ENCODE measurements around the gene ANO3. TPM values are rescaled to one million over a fixed set of nuclear protein-coding genes. Genes with fewer than 3 reads are reported as not detected.

ANO3 gene
- total and polyA plus RNA-seq, 2 of the 4 experiments (the other 2 are of a cell fraction): 0.02 to 0.18 TPM

DNA sequence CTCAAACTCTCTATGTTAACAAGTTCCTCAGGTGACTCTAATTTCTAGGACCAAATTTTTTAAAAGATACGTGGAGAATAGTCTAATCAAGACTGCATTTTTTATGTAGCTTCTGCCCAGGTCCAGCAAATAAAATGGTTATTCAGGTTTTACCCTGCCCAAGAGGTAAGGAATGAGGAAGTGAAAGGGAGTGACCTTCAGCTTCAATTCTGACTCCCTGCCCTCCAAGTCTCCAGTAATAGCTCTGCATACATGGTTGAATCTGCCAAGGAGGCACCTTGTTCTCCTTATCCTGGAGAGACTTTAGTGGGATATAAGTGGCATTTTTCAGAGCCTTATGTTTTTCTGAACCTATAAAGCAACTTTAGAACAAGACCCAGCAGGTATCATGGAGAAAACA is 224.7 kb downstream of the ANO3 start:
- H3K27ac ChIP-seq (ENCODE audit: insufficient read depth, low read length): no peak overlapping the region
- H3K18ac ChIP-seq (ENCODE audit: low read depth, low read length): no peak overlapping the region
- in situ Hi-C loops (cut with MboI; ENCODE audit: low sequenced_read_pairs) (no loop called here), dilution Hi-C loops (cut with HindIII; ENCODE audit: low sequenced_read_pairs, unreplicated experiment) (no loop called here), intact Hi-C loops (cut with micrococcal nuclease) (no loop called here)
- no peaks in the 10 kb centered on the region for H3K9me3 ChIP-seq (ENCODE audit: control insufficient read depth, insufficient read depth, low read length)
- H3K14ac ChIP-seq (replicated peaks; ENCODE audit: low read depth, low read length): no peak overlapping the region
- ATAC-seq (ENCODE audit: low read depth) (no peak), DNase-seq (no peak)
- H2BK120ac ChIP-seq (ENCODE audit: low read depth, low read length): no peak overlapping the region
- no peak overlapping the region for H4K5ac ChIP-seq (ENCODE audit: low read depth, low read length)
- no peaks in the 10 kb centered on the region for H4K20me1 ChIP-seq (ENCODE audit: insufficient read depth, low read length)
- no peak overlapping the region for H3K9ac ChIP-seq (ENCODE audit: low read depth, low read length)
- no peak overlapping the region for H3K23ac ChIP-seq (ENCODE audit: low read depth, low read length)
- H3K4me1 ChIP-seq (ENCODE audit: control insufficient read depth, insufficient read depth, low read length): no peaks in the 10 kb centered on the region
- H4K91ac ChIP-seq (ENCODE audit: insufficient read depth, low read depth, low read length): no peak overlapping the region
- POLR2A ChIA-PET (ENCODE audit: unreplicated experiment): no interaction called here
- no peak overlapping the region for H3K56ac ChIP-seq (ENCODE audit: extremely low read depth, insufficient read depth, low read length)
- no peaks in the 10 kb centered on the region for H3K27me3 ChIP-seq (ENCODE audit: control insufficient read depth, insufficient read depth, low read length)
- no peak overlapping the region for H3K4ac ChIP-seq (ENCODE audit: low read depth, low read length)
- no TSS peak for BruUV-seq (replicated peaks)
- H2BK5ac ChIP-seq (ENCODE audit: low read depth, low read length, poor library complexity, severe bottlenecking): no peak overlapping the region
- no peaks in the 10 kb centered on the region for H3K79me1 ChIP-seq (ENCODE audit: low read depth in 1 of 2, low read length in 2 of 2)
- no peak overlapping the region for H2BK15ac ChIP-seq (ENCODE audit: low read depth, low read length)
- no peak overlapping the region for H2AK5ac ChIP-seq (ENCODE audit: low read depth, low read length)
- no peak overlapping the region for H4K8ac ChIP-seq (ENCODE audit: low read depth in 2 of 2, low read length in 2 of 2)
- H3K4me3 ChIP-seq (ENCODE audit: insufficient read depth, low read depth, low read length): no peak overlapping the region
- H3K36me3 ChIP-seq (ENCODE audit: control insufficient read depth, insufficient read depth, low read length): no peaks in the 10 kb centered on the region
- H3K9me1 ChIP-seq (ENCODE audit: insufficient read depth, low read length): no peaks in the 10 kb centered on the region
- H2AFZ ChIP-seq (replicated peaks; ENCODE audit: low read length, poor library complexity): no peak overlapping the region
- no peak overlapping the region for H3K4me2 ChIP-seq (ENCODE audit: low read depth, low read length)
- TF ChIP-seq MAZ (IDR thresholded peaks at IDR 0.05; ENCODE audit: borderline replicate concordance, low read depth, low read length) (no peak), RCOR1 (IDR thresholded peaks at IDR 0.05; ENCODE audit: insufficient replicate concordance, low read length) (no peak), POLR2A (IDR thresholded peaks at IDR 0.05; ENCODE audit: low read depth, low read length) (no peak), MXI1 (IDR thresholded peaks at IDR 0.05; ENCODE audit: borderline replicate concordance, low read depth, low read length) (no peak), BHLHE40 (IDR thresholded peaks at IDR 0.05; ENCODE audit: low read depth, low read length) (no peak), CHD1 (IDR thresholded peaks at IDR 0.05; ENCODE audit: low read depth, low read length) (no peak), CEBPB (IDR thresholded peaks at IDR 0.05; ENCODE audit: low read depth, low read length) (no peak), SMC3 (IDR thresholded peaks at IDR 0.05; ENCODE audit: low read depth, low read length) (no peak), NFE2L2 (IDR thresholded peaks at IDR 0.05; ENCODE audit: low read depth, low read length) (no peak), RFX5 (IDR thresholded peaks at IDR 0.05; ENCODE audit: low read depth, low read length) (no peak), MAFK (IDR thresholded peaks at IDR 0.05; ENCODE audit: low read depth, low read length) (no peak), FOS (IDR thresholded peaks at IDR 0.05; ENCODE audit: low read depth, low read length) (no peak), RAD21 (IDR thresholded peaks at IDR 0.05; ENCODE audit: low read length) (no peak)
- TF ChIP-seq, protein P1, sequence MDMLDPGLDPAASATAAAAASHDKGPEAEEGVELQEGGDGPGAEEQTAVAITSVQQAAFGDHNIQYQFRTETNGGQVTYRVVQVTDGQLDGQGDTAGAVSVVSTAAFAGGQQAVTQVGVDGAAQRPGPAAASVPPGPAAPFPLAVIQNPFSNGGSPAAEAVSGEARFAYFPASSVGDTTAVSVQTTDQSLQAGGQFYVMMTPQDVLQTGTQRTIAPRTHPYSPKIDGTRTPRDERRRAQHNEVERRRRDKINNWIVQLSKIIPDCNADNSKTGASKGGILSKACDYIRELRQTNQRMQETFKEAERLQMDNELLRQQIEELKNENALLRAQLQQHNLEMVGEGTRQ (IDR thresholded peaks at IDR 0.05; ENCODE audit: low read depth, low read length): no peak
- TF ChIP-seq, protein P2, sequence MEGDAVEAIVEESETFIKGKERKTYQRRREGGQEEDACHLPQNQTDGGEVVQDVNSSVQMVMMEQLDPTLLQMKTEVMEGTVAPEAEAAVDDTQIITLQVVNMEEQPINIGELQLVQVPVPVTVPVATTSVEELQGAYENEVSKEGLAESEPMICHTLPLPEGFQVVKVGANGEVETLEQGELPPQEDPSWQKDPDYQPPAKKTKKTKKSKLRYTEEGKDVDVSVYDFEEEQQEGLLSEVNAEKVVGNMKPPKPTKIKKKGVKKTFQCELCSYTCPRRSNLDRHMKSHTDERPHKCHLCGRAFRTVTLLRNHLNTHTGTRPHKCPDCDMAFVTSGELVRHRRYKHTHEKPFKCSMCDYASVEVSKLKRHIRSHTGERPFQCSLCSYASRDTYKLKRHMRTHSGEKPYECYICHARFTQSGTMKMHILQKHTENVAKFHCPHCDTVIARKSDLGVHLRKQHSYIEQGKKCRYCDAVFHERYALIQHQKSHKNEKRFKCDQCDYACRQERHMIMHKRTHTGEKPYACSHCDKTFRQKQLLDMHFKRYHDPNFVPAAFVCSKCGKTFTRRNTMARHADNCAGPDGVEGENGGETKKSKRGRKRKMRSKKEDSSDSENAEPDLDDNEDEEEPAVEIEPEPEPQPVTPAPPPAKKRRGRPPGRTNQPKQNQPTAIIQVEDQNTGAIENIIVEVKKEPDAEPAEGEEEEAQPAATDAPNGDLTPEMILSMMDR (conservative IDR thresholded peaks at IDR 0.05; ENCODE audit: low read depth, low read length): no peak
- TF ChIP-seq, protein P3, sequence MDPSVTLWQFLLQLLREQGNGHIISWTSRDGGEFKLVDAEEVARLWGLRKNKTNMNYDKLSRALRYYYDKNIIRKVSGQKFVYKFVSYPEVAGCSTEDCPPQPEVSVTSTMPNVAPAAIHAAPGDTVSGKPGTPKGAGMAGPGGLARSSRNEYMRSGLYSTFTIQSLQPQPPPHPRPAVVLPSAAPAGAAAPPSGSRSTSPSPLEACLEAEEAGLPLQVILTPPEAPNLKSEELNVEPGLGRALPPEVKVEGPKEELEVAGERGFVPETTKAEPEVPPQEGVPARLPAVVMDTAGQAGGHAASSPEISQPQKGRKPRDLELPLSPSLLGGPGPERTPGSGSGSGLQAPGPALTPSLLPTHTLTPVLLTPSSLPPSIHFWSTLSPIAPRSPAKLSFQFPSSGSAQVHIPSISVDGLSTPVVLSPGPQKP (IDR thresholded peaks at IDR 0.05; ENCODE audit: borderline replicate concordance, low read depth, low read length): no peak
- H2AK9ac ChIP-seq (replicated peaks; ENCODE audit: low read depth, low read length, poor library complexity): no peak overlapping the region
- no peak overlapping the region for H2BK20ac ChIP-seq (ENCODE audit: low read depth, low read length)
- CTCF ChIA-PET: no interaction called here
- WGBS, 2 experiments (ENCODE audit: extremely low coverage in 2 of 2, insufficient read length in 1 of 2): no CpG with 5 or more reads among the region's 1 CpG
